ENCODE measurements around the gene DLG2.
"Not testable (repeated sequence)": the region's sequence is repeated elsewhere in the genome, so short reads cannot be mapped to it uniquely, and the experiment has no call there.

DNA sequence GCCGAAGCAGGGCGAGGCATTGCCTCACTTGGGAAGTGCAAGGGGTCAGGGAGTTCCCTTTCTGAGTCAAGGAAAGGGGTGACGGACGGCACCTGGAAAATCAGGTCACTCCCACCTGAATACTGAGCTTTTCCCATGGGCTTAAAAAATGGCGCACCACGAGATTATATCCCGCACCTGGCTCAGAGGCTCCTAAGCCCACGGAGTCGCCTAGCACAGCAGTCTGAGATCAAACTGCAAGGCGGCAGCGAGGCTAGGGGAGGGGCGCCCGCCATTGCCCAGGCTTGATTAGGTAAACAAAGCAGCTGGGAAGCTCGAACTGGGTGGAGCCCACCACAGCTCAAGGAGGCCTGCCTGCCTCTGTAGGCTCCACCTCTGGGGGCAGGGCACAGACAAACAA, 2039.3 kb downstream of the DLG2 start:
- not testable (repeated sequence) for TF ChIP-seq POLR2A (IDR thresholded peaks at IDR 0.05)
- TF ChIP-seq, protein P1, sequence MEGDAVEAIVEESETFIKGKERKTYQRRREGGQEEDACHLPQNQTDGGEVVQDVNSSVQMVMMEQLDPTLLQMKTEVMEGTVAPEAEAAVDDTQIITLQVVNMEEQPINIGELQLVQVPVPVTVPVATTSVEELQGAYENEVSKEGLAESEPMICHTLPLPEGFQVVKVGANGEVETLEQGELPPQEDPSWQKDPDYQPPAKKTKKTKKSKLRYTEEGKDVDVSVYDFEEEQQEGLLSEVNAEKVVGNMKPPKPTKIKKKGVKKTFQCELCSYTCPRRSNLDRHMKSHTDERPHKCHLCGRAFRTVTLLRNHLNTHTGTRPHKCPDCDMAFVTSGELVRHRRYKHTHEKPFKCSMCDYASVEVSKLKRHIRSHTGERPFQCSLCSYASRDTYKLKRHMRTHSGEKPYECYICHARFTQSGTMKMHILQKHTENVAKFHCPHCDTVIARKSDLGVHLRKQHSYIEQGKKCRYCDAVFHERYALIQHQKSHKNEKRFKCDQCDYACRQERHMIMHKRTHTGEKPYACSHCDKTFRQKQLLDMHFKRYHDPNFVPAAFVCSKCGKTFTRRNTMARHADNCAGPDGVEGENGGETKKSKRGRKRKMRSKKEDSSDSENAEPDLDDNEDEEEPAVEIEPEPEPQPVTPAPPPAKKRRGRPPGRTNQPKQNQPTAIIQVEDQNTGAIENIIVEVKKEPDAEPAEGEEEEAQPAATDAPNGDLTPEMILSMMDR (IDR thresholded peaks at IDR 0.05) = not testable (repeated sequence)
